Neural cell (in vitro differentiated cells): ENCODE measurements around the gene GLO1.

ENCODE experiments used
- EP300 ChIP-seq: fragments of 450-650 bp; conservative IDR thresholded peaks from 2 replicates; pipeline ENCODE4 v1.6.1; 2014; ENCODE audit warnings: antibody characterized with exemption, mild to moderate bottlenecking, moderate library complexity; ENCODE audit not compliant: poor library complexity, severe bottlenecking
- RAD21 ChIP-seq: fragments of 450-650 bp; conservative IDR thresholded peaks from 2 replicates; pipeline ENCODE4 v1.6.1; 2014; ENCODE audit warnings: antibody characterized with exemption, mild to moderate bottlenecking, moderate library complexity

DNA sequence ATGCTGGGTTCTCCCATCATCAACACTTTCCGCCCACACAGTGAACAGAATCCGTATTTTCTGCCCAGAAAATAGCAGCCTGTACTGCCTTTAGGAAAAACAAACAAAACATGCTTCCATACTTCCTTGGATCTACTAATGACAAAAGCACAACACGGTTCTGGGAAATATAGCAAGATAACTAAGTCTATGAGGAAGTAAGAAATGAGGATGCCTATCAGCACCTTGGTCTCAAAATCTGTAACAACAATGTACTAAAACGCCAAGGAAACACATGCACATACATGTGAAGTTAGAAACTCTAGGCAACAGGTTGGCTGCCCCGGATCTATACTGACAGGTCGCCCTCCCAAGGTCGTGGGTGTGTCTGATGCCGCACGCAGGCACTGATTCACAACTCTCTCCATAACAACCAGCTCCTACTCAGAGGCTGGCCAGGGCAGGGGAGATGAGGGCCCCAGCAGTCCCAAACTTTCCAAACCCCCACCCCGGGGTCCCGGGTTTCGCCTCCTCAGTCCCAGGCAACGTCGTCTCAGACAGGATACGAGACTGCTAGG, 63.9 kb downstream of the GLO1 start:
- TF ChIP-seq RAD21 (no peak), EP300 (no peak)
